ENCODE results near the gene RALGAPA2.

RALGAPA2 gene

GRCh38 chr20:20487811-20488210 is 224.6 kb downstream of the RALGAPA2 start:
- no peak for DNase-seq (ENCODE audit: extremely low spot score, insufficient read length, low read depth)
- no peak for FAIRE-seq

- no peak for FAIRE-seq
- DNase-seq (ENCODE audit: extremely low spot score, insufficient read length, low read depth): no peak
These were observed 229.1 kb downstream of the RALGAPA2 start for GRCh38 chr20:20483328-20483727.

- no peak for FAIRE-seq
These were observed 230.0 kb downstream of the RALGAPA2 start for GRCh38 chr20:20482453-20482852.

GRCh38 chr20:20480689-20481088 is 231.8 kb downstream of the RALGAPA2 start:
- FAIRE-seq: no peak
- no peak for DNase-seq (ENCODE audit: extremely low spot score, insufficient read length, low read depth)

More at GRCh38 chr20:20482453-20482852, 230.0 kb downstream of the RALGAPA2 start:
- no peak for DNase-seq (ENCODE audit: extremely low spot score, insufficient read length, low read depth)

- no peak for FAIRE-seq
- no peak for DNase-seq (ENCODE audit: extremely low spot score, insufficient read length, low read depth)
These were observed 232.3 kb downstream of the RALGAPA2 start for GRCh38 chr20:20480126-20480525.

GRCh38 chr20:20477444-20478041 is 234.9 kb downstream of the RALGAPA2 start:
- no peak for FAIRE-seq

GRCh38 chr20:20476504-20476903 is 235.9 kb downstream of the RALGAPA2 start:
- no peak for DNase-seq (ENCODE audit: extremely low spot score, insufficient read length, low read depth)
- no peak for FAIRE-seq

More at GRCh38 chr20:20477444-20478041, 234.9 kb downstream of the RALGAPA2 start:
- DNase-seq (ENCODE audit: extremely low spot score, insufficient read length, low read depth): no peak

- FAIRE-seq (no peak), DNase-seq (ENCODE audit: extremely low spot score, insufficient read length, low read depth) (no peak)
These were observed 238.8 kb downstream of the RALGAPA2 start for GRCh38 chr20:20473657-20474056.

GRCh38 chr20:20472684-20473274 is 239.7 kb downstream of the RALGAPA2 start:
- no peak for DNase-seq (ENCODE audit: extremely low spot score, insufficient read length, low read depth)
- peak; percentile 56 for FAIRE-seq

- DNase-seq (ENCODE audit: extremely low spot score, insufficient read length, low read depth) (peak; percentile 46), FAIRE-seq (peak; percentile 99)
These were observed 246.0 kb downstream of the RALGAPA2 start for GRCh38 chr20:20466341-20466879.

- no peak for DNase-seq (ENCODE audit: extremely low spot score, insufficient read length, low read depth)
- FAIRE-seq: peak; percentile 60
These were observed 247.2 kb downstream of the RALGAPA2 start for GRCh38 chr20:20465252-20465651.

- FAIRE-seq: peak; percentile 92
- DNase-seq (ENCODE audit: extremely low spot score, insufficient read length, low read depth): no peak
These were observed 248.5 kb downstream of the RALGAPA2 start for GRCh38 chr20:20463933-20464374.

- DNase-seq (ENCODE audit: extremely low spot score, insufficient read length, low read depth): no peak
- FAIRE-seq: no peak
These were observed 250.3 kb downstream of the RALGAPA2 start for GRCh38 chr20:20462185-20462584.

- FAIRE-seq (no peak), DNase-seq (ENCODE audit: extremely low spot score, insufficient read length, low read depth) (no peak)
These were observed 250.9 kb downstream of the RALGAPA2 start for GRCh38 chr20:20461551-20461950.

- no peak for FAIRE-seq
- DNase-seq (ENCODE audit: extremely low spot score, insufficient read length, low read depth): no peak
These were observed 252.7 kb downstream of the RALGAPA2 start for GRCh38 chr20:20459726-20460125.

- DNase-seq (ENCODE audit: extremely low spot score, insufficient read length, low read depth) (no peak), FAIRE-seq (no peak)
These were observed 254.9 kb downstream of the RALGAPA2 start for GRCh38 chr20:20457392-20458126.

- no peak for DNase-seq (ENCODE audit: extremely low spot score, insufficient read length, low read depth)
- FAIRE-seq: no peak
These were observed 255.7 kb downstream of the RALGAPA2 start for GRCh38 chr20:20456741-20457140.

GRCh38 chr20:20455926-20456325 is 256.5 kb downstream of the RALGAPA2 start:
- FAIRE-seq (no peak), DNase-seq (ENCODE audit: extremely low spot score, insufficient read length, low read depth) (no peak)

- FAIRE-seq: no peak
- no peak for DNase-seq (ENCODE audit: extremely low spot score, insufficient read length, low read depth)
These were observed 257.4 kb downstream of the RALGAPA2 start for GRCh38 chr20:20454850-20455627.

- DNase-seq (ENCODE audit: extremely low spot score, insufficient read length, low read depth) (no peak), FAIRE-seq (no peak)
These were observed 258.1 kb downstream of the RALGAPA2 start for GRCh38 chr20:20454367-20454766.

Data from GM18507 (cell line).